SK-N-SH (cell line): ENCODE data around the gene CNTN4. TPM values are rescaled to one million over a fixed set of nuclear protein-coding genes. Genes with fewer than 3 reads are reported as not detected.

ENCODE experiments used
- CTCF ChIA-PET: fragments of 300-600, 350-600 bp; formaldehyde crosslinking; extraction: SDS; loops from one replicate; lab custom pipeline; 2021; lab: Yijun Ruan, JAX
- POLR2A ChIA-PET: fragments of 350-600 bp; sonication (Branson Sonifier 250); formaldehyde crosslinking; extraction: SDS; loops from one replicate; lab custom pipeline; 2020; ENCODE audit warnings: antibody characterized with exemption, inconsistent platforms; lab: Yijun Ruan, JAX
- DNase-seq: peaks from one replicate; pipeline ENCODE4 v3.0.0; 2012
- H2AFZ ChIP-seq: fragments of 200-600 bp; sonication (generic); 2 replicates; pipeline ENCODE4 v1.8.1; 2016; ENCODE audit warnings: antibody characterized with exemption, mild to moderate bottlenecking, low read depth
- H3F3A ChIP-seq: fragments of 200-600 bp; sonication (generic); replicated peaks from 2 replicates; pipeline ENCODE3; 2016; ENCODE audit warnings: antibody characterized with exemption, mild to moderate bottlenecking; ENCODE audit not compliant: insufficient read depth
- H3K27ac ChIP-seq, 2 experiments: fragments of 200-500 bp in 1 of 2; fragments of 200-600 bp in 1 of 2; sonication (Bioruptor generic) in 1 of 2; sonication (generic), shearing (Covaris generic) in 1 of 2; 2 replicates each; pipeline versions ENCODE4 v1.5.1 to v1.6.1; 2014 to 2016; ENCODE audit warnings: low read depth in 2 of 2, inconsistent platforms in 1 of 2, low read length in 1 of 2, mild to moderate bottlenecking in 1 of 2, mixed read lengths in 1 of 2
- H3K27me3 ChIP-seq: fragments of 200-600 bp; sonication (generic), shearing (Covaris generic); 2 replicates; pipeline ENCODE4 v1.6.1; 2016; ENCODE audit warnings: mixed run types; ENCODE audit not compliant: insufficient read depth
- H3K36me3 ChIP-seq, 2 experiments: fragments of 200-500 bp in 1 of 2; fragments of 200-600 bp in 1 of 2; sonication (Bioruptor generic) in 1 of 2; sonication (generic) in 1 of 2; replicated peaks in 1 of 2; 2 replicates each; pipeline versions ENCODE3 to v1.5.1; 2014 to 2016; ENCODE audit warnings: low read length in 1 of 2, mild to moderate bottlenecking in 1 of 2; ENCODE audit not compliant: insufficient read depth in 2 of 2, control insufficient read depth in 1 of 2
- H3K4me1 ChIP-seq, 2 experiments: fragments of 200-500 bp in 1 of 2; fragments of 200-600 bp in 1 of 2; sonication (Bioruptor generic) in 1 of 2; sonication (generic), shearing (Covaris generic) in 1 of 2; 2 replicates each; pipeline versions ENCODE4 v1.5.1 to v1.6.1; 2014 to 2016; ENCODE audit warnings: low read depth in 1 of 2, low read length in 1 of 2, mixed run types in 1 of 2; ENCODE audit not compliant: insufficient read depth in 2 of 2, control insufficient read depth in 1 of 2
- H3K4me2 ChIP-seq: fragments of 200-600 bp; sonication (generic), shearing (Covaris generic); 2 replicates; pipeline ENCODE4 v1.6.1; 2017; ENCODE audit warnings: mixed run types
- H3K4me3 ChIP-seq, 2 experiments: fragments of 200-500 bp in 1 of 2; fragments of 200-600 bp in 1 of 2; sonication (Bioruptor generic) in 1 of 2; sonication (generic), shearing (Covaris generic) in 1 of 2; 2 replicates each; pipeline versions ENCODE4 v1.5.1 to v1.8.1; 2014 to 2016; ENCODE audit warnings: low read depth in 2 of 2, inconsistent platforms in 1 of 2, low read length in 1 of 2, mild to moderate bottlenecking in 1 of 2, mixed read lengths in 1 of 2, moderate library complexity in 1 of 2
- H3K79me2 ChIP-seq: fragments of 200-600 bp; sonication (generic); 2 replicates; pipeline ENCODE4 v1.8.1; 2017; ENCODE audit warnings: mild to moderate bottlenecking; ENCODE audit not compliant: insufficient read depth
- H3K9ac ChIP-seq: fragments of 200-600 bp; sonication (generic); 2 replicates; pipeline ENCODE4 v1.6.1; 2017; ENCODE audit warnings: mixed run types
- H3K9me2 ChIP-seq: fragments of 200-600 bp; sonication (generic); 2 replicates; pipeline ENCODE4 v1.6.1; 2017; ENCODE audit warnings: mixed run types
- H3K9me3 ChIP-seq: fragments of 200-600 bp; sonication (generic); 2 replicates; pipeline ENCODE4 v1.6.1; 2017; ENCODE audit warnings: mixed run types, mild to moderate bottlenecking, moderate library complexity
- H4K20me1 ChIP-seq: fragments of 200-600 bp; sonication (generic); 2 replicates; pipeline ENCODE4 v1.6.1; 2017; ENCODE audit warnings: mild to moderate bottlenecking, mixed run types; ENCODE audit not compliant: insufficient read depth
- ELF1 ChIP-seq: IDR thresholded peaks from 2 replicates; pipeline ENCODE4 v1.4.0; 2012
- POLR2AphosphoS5 ChIP-seq: IDR thresholded peaks from 2 replicates; pipeline ENCODE4 v1.6.1; 2012; ENCODE audit warnings: low read depth, low read length
- RAD21 ChIP-seq: IDR thresholded peaks from 2 replicates; pipeline ENCODE4 v1.6.1; 2012; ENCODE audit warnings: mild to moderate bottlenecking, low read length
- RFX5 ChIP-seq: IDR thresholded peaks from 2 replicates; pipeline ENCODE4 v1.6.1; 2012; ENCODE audit warnings: mild to moderate bottlenecking, improper control_type of control experiment, low read length
- SMC3 ChIP-seq: IDR thresholded peaks from 2 replicates; pipeline ENCODE4 v1.6.1; 2012; ENCODE audit warnings: low read depth, low read length, improper control_type of control experiment
- YY1 ChIP-seq: IDR thresholded peaks from 2 replicates; pipeline ENCODE4 v1.4.0; 2012; ENCODE audit warnings: low read depth, mild to moderate bottlenecking
- WGBS: methylation state at CpG from one replicate; pipeline ENCODE4 v1.1.6; 2017; ENCODE audit warnings: low lambda C conversion rate; 5-methylcytosine and 5-hydroxymethylcytosine counted together
- polyA plus RNA-seq, 3 experiments: library from polyadenylated mRNA; depleted of rRNA; stranded (reverse); fragments of >200 nt; gene quantifications; 2 replicates each; pipeline ENCODE4 v1.2.3, GENCODE V29; 2012
- TF ChIP-seq, protein P1 (sequence below): IDR thresholded peaks from 2 replicates; pipeline ENCODE4 v1.6.1; 2012; ENCODE audit warnings: mild to moderate bottlenecking, low read depth, low read length, moderate library complexity
- TF ChIP-seq, protein P2 (sequence below): IDR thresholded peaks from 2 replicates; pipeline ENCODE4 v1.4.0; 2012; ENCODE audit warnings: low read depth, borderline replicate concordance

Gene CNTN4
- polyA plus RNA-seq, 1 of the 3 experiments (the other 2 are of a cell fraction), result 0.12 TPM

DNA sequence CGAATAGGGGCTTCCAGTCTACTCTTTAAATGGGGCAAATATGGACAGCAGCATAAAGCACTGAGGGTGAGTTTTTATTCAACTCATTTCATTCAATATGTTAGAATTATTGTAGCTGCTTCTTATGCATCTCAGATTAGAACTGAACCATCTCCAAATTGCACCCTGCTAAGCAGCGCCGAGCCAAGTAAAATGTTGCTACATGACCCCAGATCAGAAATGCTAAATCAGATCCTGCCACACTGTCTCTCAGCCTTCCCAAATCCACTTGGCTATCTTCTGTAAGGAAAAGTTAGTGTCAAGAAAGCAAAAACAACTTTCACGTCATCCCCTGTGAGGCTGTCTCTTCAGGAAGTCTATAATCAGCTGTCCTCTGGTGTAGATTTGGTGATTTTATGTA is 293.2 kb downstream of the CNTN4 start:
- TF ChIP-seq YY1, result no peak
- no peak for TF ChIP-seq RFX5
- no peak for TF ChIP-seq ELF1
- TF ChIP-seq, protein P1, sequence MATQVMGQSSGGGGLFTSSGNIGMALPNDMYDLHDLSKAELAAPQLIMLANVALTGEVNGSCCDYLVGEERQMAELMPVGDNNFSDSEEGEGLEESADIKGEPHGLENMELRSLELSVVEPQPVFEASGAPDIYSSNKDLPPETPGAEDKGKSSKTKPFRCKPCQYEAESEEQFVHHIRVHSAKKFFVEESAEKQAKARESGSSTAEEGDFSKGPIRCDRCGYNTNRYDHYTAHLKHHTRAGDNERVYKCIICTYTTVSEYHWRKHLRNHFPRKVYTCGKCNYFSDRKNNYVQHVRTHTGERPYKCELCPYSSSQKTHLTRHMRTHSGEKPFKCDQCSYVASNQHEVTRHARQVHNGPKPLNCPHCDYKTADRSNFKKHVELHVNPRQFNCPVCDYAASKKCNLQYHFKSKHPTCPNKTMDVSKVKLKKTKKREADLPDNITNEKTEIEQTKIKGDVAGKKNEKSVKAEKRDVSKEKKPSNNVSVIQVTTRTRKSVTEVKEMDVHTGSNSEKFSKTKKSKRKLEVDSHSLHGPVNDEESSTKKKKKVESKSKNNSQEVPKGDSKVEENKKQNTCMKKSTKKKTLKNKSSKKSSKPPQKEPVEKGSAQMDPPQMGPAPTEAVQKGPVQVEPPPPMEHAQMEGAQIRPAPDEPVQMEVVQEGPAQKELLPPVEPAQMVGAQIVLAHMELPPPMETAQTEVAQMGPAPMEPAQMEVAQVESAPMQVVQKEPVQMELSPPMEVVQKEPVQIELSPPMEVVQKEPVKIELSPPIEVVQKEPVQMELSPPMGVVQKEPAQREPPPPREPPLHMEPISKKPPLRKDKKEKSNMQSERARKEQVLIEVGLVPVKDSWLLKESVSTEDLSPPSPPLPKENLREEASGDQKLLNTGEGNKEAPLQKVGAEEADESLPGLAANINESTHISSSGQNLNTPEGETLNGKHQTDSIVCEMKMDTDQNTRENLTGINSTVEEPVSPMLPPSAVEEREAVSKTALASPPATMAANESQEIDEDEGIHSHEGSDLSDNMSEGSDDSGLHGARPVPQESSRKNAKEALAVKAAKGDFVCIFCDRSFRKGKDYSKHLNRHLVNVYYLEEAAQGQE, result no peak
- no peak for TF ChIP-seq SMC3
- TF ChIP-seq POLR2AphosphoS5, result no peak
- TF ChIP-seq, protein P2, sequence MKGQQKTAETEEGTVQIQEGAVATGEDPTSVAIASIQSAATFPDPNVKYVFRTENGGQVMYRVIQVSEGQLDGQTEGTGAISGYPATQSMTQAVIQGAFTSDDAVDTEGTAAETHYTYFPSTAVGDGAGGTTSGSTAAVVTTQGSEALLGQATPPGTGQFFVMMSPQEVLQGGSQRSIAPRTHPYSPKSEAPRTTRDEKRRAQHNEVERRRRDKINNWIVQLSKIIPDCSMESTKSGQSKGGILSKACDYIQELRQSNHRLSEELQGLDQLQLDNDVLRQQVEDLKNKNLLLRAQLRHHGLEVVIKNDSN, result no peak
- H3K9me2 ChIP-seq, result no peaks in the 10 kb centered on the region
- peaks cover 0 to 2% of the 10 kb centered on the region in 2 experiments; a peak in 1 of 4 replicates for H3K4me1 ChIP-seq
- no peaks in the 10 kb centered on the region for H3K79me2 ChIP-seq
- no peaks in the 10 kb centered on the region for H3K27me3 ChIP-seq
- H3K4me3 ChIP-seq, result no peak overlapping the region
- no peak overlapping the region for H3K4me2 ChIP-seq
- CTCF ChIA-PET, result interaction anchor here (1.2 kb wide), 1 partner anchor 14 kb away, joined by 3 read pairs; no protein-coding TSS in a partner anchor
- POLR2A ChIA-PET, result no interaction called here
- no peak overlapping the region for H2AFZ ChIP-seq
- DNase-seq, result no peak
- no peak overlapping the region for H3K27ac ChIP-seq
- no peak overlapping the region for H3K9ac ChIP-seq
- H3K9me3 ChIP-seq, result no peaks in the 10 kb centered on the region
- 44% methylated on average over 4 of the region's 4 CpGs for WGBS
- no peaks in the 10 kb centered on the region for H3F3A ChIP-seq
- H3K36me3 ChIP-seq, result no peaks in the 10 kb centered on the region
- no peaks in the 10 kb centered on the region for H4K20me1 ChIP-seq

DNA sequence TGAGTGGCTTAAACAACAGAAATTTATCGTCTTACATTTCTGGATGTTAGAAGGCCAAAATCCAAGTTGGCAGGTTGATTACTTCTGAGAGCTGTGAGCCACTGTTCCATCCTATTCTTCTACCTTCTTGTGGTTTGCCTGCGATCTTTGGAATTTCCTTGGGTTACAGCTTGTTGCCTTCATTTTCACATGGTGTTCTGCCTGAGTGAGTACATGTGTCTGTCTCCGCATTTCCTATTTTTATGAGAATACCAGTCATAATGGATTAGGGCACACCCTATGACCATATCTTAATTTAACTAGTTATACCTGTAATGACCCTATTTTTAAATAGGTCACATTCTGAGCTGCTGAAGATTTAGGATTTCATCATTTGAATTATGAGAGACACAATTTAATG is 294.3 kb downstream of the CNTN4 start:
- Histone ChIP-seq H3K4me2 (no peak overlapping the region), H3F3A (no peaks in the 10 kb centered on the region), H3K27ac (no peak overlapping the region), H3K79me2 (no peaks in the 10 kb centered on the region), H3K27me3 (no peaks in the 10 kb centered on the region), H3K9ac (no peak overlapping the region), H4K20me1 (no peaks in the 10 kb centered on the region), H2AFZ (no peak overlapping the region), H3K9me2 (no peaks in the 10 kb centered on the region), H3K4me1 (peaks cover 0 to 2% of the 10 kb centered on the region in 2 experiments; a peak in 1 of 4 replicates), H3K9me3 (no peaks in the 10 kb centered on the region), H3K4me3 (no peak overlapping the region), H3K36me3 (no peaks in the 10 kb centered on the region)
- DNase-seq, result no peak
- peak; percentile 20; the same call in 1 of the 2 replicates for TF ChIP-seq RAD21
- no peak for TF ChIP-seq YY1
- no peak for TF ChIP-seq POLR2AphosphoS5
- WGBS, result 47% methylated on average over 3 of the region's 3 CpGs
- CTCF ChIA-PET, result interaction anchor here (1.2 to 1.8 kb wide), 2 partner anchors 12 to 86 kb away, joined by 3 to 4 read pairs; no protein-coding TSS in a partner anchor
- POLR2A ChIA-PET, result no interaction called here
